GM12875 (cell line): ENCODE results near the gene CHMP5.

Source experiments
- H3K4me3 ChIP-seq: one replicate; pipeline ENCODE4 v1.5.1; 2011; ENCODE audit warnings: low read depth, low read length, control low read depth
- TF ChIP-seq, protein P1 (sequence below): IDR thresholded peaks from 2 replicates; pipeline ENCODE4 v1.5.1; 2011; ENCODE audit warnings: low read depth, mild to moderate bottlenecking, control low read depth, inconsistent platforms, low read length, moderate library complexity, borderline replicate concordance; ENCODE audit not compliant: insufficient read depth

The CHMP5 gene

DNA sequence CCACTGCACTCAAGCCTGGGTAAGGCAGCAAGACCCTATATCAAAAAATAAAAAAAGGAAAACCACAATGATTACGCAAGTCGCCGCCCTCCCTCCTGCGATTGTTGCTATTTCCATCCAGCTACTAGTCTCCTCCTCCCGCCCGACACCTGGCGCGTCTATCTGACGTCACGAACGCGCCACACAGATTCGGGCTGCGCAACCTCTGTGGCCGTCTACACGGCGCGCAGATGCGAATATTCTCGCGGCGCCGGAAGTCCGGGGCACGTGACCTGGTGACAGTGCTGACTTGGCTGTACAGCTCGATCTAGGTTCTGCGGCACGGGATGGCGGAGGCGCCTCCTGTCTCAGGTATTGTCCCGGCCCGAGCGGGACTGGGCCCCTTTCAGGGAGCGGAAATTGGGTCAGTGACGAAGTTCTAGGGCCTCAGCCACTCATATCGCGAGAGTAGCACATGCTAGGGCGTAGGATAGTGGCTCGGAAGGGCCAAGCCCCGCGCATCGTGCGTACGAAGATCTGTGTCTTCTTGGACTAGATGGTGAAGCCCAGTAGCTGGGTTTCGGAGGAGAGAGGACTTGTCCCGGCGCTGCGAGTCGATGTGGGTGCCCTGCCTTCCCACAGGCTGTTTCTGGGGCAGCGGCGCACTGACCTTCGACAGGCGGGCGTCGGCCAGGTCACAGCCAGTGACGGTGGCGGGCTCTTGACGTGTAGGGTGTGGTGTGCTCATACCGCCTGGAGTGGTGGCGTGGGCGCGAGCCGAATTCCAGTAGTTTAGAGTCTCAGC lies 25.6 kb downstream of the CHMP5 start, which contains the start of gene NFX1:
Gene NFX1, plus strand, starts transcription at position 270 of the 784 bp plus-strand sequence. Its CDS starts 57 bp downstream, at position 327.
- TF ChIP-seq, protein P1, sequence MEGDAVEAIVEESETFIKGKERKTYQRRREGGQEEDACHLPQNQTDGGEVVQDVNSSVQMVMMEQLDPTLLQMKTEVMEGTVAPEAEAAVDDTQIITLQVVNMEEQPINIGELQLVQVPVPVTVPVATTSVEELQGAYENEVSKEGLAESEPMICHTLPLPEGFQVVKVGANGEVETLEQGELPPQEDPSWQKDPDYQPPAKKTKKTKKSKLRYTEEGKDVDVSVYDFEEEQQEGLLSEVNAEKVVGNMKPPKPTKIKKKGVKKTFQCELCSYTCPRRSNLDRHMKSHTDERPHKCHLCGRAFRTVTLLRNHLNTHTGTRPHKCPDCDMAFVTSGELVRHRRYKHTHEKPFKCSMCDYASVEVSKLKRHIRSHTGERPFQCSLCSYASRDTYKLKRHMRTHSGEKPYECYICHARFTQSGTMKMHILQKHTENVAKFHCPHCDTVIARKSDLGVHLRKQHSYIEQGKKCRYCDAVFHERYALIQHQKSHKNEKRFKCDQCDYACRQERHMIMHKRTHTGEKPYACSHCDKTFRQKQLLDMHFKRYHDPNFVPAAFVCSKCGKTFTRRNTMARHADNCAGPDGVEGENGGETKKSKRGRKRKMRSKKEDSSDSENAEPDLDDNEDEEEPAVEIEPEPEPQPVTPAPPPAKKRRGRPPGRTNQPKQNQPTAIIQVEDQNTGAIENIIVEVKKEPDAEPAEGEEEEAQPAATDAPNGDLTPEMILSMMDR: no peak
- peak within 1 kb of the TSS; percentile 98 for H3K4me3 ChIP-seq

DNA sequence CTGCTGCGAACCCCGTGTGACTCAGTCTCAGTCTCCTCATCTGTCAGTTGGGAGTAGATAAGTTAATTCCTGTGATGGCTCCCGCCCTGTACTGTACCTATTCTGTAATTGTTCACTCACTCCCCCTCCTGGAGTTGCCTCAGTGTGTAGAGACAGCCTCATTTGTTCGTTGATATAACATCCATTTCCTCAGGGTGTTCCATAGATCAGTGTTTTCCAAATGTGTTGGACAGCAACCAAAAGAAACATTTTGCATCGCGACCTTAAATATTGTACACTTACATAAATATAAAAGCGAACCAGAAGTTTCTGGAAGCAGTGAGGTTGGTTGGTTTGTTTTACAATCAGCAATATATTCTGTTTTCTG lies 26.2 kb downstream of the CHMP5 start:
- peak overlapping the region; percentile 98 for H3K4me3 ChIP-seq
- TF ChIP-seq, protein P1: no peak

DNA sequence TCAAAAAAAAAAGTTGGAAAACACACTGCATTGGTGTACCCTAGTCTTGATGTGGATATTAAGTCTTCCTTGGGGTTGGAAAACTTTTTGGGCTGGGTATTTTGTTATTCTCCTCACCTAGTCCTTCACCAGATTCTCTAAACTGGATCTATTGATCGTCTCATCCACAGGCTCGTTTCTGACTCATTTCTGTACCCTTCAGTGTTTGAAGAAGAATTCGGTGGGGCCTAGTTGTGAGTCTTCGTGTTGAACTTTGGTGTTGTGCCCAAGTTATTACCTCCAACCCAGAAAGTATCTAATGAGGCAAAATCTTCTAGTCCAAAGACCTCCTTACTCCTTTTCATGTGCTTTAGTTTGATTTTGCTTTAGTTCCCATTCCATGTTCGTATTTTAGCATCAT lies 27.1 kb downstream of the CHMP5 start:
- TF ChIP-seq, protein P1: no peak

DNA sequence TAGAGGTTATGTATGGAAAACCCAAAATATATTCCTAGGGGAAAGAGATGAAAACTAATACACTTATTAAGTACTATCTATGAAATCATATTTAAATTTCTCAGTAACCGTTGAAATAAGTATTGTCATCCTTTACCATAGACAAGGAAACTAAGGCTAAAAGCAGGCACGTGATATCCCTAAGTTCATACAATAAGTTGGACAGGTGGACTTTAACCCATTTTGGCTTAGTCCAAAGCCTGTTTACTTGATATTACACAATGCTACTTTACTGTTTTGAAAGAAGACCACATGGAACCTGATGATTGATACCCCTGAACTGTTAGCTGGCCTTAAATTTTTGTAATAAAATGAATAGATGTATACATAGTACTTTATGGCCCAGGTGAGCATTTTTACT lies 28.9 kb downstream of the CHMP5 start:
- TF ChIP-seq, protein P1: no peak
- no peak overlapping the region for H3K4me3 ChIP-seq

More for the DNA sequence above, 27.1 kb downstream of the CHMP5 start:
- no peak overlapping the region for H3K4me3 ChIP-seq

DNA sequence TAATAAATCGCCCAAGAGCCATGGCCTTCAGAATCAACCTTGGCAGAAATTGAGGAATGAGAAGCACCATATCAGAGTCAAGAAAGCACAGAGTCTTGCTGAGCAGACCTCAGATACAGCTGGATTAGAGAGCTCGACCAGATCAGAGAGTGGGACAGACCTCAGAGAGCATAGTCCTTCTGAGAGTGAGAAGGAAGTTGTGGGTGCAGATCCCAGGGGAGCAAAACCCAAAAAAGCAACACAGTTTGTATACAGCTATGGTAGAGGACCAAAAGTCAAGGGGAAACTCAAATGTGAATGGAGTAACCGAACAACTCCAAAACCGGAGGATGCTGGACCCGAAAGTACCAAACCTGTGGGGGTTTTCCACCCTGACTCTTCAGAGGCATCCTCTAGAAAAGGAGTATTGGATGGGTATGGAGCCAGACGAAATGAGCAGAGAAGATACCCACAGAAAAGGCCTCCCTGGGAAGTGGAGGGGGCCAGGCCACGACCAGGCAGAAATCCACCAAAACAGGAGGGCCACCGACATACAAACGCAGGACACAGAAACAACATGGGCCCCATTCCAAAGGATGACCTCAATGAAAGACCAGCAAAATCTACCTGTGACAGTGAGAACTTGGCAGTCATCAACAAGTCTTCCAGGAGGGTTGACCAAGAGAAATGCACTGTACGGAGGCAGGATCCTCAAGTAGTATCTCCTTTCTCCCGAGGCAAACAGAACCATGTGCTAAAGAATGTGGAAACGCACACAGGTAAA lies 30.0 kb downstream of the CHMP5 start:
- H3K4me3 ChIP-seq: no peak overlapping the region
- TF ChIP-seq, protein P1: no peak

DNA sequence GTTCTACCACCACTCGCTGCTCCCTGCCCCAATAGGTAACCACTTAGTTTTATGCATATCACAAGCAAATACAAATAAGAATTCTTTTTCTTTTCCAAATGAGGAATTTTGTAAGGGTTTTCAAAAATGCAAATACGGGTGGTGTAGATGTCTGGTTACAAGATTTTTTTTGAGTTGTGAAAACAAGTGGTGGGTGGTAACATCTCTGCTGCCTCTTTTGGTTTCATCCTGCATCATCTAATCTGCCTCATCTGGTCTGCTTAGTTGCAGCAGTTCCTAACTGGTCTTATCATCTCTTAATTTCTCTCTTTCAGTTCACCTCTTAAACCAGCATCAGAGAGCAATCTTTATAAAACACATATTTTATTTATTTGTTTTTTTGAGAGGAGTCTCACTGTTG lies 30.7 kb downstream of the CHMP5 start:
- TF ChIP-seq, protein P1: no peak

More for the DNA sequence above, 30.7 kb downstream of the CHMP5 start:
- no peak overlapping the region for H3K4me3 ChIP-seq
